ENCODE results near the gene SHC3. TPM values are rescaled to one million over a fixed set of nuclear protein-coding genes. Genes with fewer than 3 reads are reported as not detected.

Gene SHC3
- total RNA-seq, 4 donors from 2014 or later: 0.51 to 3.5 (median 2.5) TPM

DNA sequence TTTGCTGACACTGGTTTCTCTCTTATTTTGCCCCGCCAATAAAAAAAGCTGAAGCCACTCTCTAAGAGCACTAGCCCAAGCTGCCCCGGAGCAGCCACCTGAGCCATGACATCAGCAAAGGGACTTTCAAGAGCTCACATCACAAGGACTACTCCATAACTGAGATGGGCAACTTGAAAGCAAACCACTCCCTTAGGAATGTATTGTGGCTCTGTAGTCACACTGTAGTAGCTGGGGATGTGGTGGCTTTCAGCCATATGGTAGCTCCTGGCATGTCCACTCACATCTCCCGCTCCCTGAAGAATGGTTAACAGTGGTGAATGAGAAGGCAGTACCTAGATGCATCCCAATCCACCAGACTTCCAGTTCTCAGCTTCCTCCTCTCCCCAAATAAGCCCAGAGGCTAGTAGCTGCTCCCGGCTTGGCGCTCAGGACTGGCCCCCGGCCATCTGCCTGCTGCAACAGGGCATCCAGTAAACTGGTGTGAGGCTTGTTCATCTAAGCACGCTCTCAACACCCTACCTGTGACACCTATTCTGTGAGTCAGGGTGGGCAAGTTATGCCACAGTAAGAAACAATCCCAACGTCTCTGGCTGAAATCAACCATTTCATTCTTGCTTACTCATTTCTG lies 123.6 kb downstream of the SHC3 start:
- intact Hi-C loops (cut with DNase I; ENCODE audit: low total_unique reads): no loop called here
- Histone ChIP-seq H3K27me3 (no peaks in the 10 kb centered on the region), H3K9me3 (no peaks in the 10 kb centered on the region), H3K4me3 (no peak overlapping the region), H3K36me3 (no peaks in the 10 kb centered on the region), H3K27ac (no peak overlapping the region), H3K4me1 (no peaks in the 10 kb centered on the region)
- DNase-seq: no peak
- TF ChIP-seq POLR2A (IDR thresholded peaks at IDR 0.05): no peak
- TF ChIP-seq, protein P1, sequence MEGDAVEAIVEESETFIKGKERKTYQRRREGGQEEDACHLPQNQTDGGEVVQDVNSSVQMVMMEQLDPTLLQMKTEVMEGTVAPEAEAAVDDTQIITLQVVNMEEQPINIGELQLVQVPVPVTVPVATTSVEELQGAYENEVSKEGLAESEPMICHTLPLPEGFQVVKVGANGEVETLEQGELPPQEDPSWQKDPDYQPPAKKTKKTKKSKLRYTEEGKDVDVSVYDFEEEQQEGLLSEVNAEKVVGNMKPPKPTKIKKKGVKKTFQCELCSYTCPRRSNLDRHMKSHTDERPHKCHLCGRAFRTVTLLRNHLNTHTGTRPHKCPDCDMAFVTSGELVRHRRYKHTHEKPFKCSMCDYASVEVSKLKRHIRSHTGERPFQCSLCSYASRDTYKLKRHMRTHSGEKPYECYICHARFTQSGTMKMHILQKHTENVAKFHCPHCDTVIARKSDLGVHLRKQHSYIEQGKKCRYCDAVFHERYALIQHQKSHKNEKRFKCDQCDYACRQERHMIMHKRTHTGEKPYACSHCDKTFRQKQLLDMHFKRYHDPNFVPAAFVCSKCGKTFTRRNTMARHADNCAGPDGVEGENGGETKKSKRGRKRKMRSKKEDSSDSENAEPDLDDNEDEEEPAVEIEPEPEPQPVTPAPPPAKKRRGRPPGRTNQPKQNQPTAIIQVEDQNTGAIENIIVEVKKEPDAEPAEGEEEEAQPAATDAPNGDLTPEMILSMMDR (IDR thresholded peaks at IDR 0.05): no peak

- intact Hi-C loops (cut with DNase I; ENCODE audit: low total_unique reads): no loop called here
- Histone ChIP-seq H3K27me3 (no peaks in the 10 kb centered on the region), H3K36me3 (no peaks in the 10 kb centered on the region), H3K27ac (no peak overlapping the region), H3K4me1 (no peaks in the 10 kb centered on the region), H3K9me3 (no peaks in the 10 kb centered on the region), H3K4me3 (no peak overlapping the region)
- DNase-seq: no peak
- TF ChIP-seq, protein P1 (IDR thresholded peaks at IDR 0.05): no peak
- TF ChIP-seq POLR2A (IDR thresholded peaks at IDR 0.05): no peak
Measured at GRCh38 chr9:89053301-89053700, 125.3 kb downstream of the SHC3 start.

DNA sequence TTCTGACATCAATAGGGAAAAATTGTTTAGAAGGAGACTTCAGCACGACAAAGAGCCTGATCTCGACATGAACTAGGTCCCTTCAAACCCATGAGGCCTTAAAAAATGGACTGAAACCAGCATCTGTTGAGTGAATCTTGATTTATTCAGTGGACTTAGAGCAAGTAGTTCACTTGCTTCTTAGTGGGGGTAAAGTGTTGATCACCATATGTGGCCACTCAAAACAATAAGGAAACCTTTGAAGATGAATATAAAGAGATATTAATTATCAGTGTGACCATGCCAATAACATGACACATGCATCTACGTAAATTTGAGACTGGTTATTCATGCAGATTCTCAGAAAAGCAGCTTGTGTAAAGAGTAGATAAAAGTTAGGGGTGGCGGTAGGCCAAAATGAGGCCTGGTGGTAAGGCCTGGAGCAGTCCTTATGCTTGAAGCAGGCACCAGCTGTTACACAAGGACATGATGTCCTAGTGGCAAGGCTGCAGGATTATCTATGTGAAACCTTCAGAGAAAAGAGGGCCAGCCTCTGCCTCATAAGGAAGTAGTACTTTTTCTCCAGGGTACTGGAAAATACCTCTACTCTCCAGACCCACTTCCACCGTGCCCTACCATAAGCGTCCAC lies 126.0 kb downstream of the SHC3 start:
- intact Hi-C loops (cut with DNase I; ENCODE audit: low total_unique reads): no loop called here
- no peaks in the 10 kb centered on the region for H3K4me1 ChIP-seq
- H3K9me3 ChIP-seq: no peaks in the 10 kb centered on the region
- H3K36me3 ChIP-seq: no peaks in the 10 kb centered on the region
- no peak overlapping the region for H3K27ac ChIP-seq
- no peak for TF ChIP-seq POLR2A (IDR thresholded peaks at IDR 0.05)
- TF ChIP-seq, protein P1 (IDR thresholded peaks at IDR 0.05): no peak
- H3K4me3 ChIP-seq: no peak overlapping the region
- H3K27me3 ChIP-seq: no peaks in the 10 kb centered on the region
- no peak for DNase-seq

DNA sequence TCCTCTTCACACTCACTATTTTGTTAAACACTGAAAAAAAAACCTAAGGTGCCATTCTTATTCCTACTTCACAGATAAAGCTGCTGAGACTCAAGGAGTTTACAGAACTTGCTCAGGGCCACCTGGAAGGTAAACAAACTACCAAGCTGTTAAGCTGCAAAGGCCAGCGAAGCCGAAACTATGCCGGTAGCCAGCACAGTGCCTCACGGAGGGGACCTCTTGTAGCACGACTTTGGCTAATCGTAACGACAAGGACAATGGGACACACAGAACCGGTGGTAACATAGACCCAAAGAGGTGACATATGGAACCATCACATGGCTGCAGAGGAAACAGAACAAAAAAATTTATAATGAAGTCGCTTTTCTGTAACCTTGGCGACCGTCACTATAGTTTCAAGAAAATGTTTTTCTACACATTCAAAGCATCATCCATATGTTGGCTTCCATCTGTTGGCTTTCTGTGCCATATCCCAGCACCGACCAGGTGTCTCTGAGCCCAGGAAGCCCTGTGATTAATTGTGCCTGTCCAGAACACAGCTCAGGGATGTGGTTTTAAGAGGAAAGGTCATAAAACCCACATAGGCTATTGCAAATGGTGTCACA lies 127.1 kb downstream of the SHC3 start:
- H3K27me3 ChIP-seq: no peaks in the 10 kb centered on the region
- TF ChIP-seq, protein P1 (IDR thresholded peaks at IDR 0.05): no peak
- no peak for TF ChIP-seq POLR2A (IDR thresholded peaks at IDR 0.05)
- intact Hi-C loops (cut with DNase I; ENCODE audit: low total_unique reads): no loop called here
- H3K4me3 ChIP-seq: no peak overlapping the region
- H3K36me3 ChIP-seq: no peaks in the 10 kb centered on the region
- no peaks in the 10 kb centered on the region for H3K9me3 ChIP-seq
- no peak for DNase-seq
- no peaks in the 10 kb centered on the region for H3K4me1 ChIP-seq
- no peak overlapping the region for H3K27ac ChIP-seq

- Histone ChIP-seq H3K9me3 (no peaks in the 10 kb centered on the region), H3K36me3 (no peaks in the 10 kb centered on the region), H3K27me3 (no peaks in the 10 kb centered on the region), H3K27ac (no peak overlapping the region), H3K4me3 (no peak overlapping the region), H3K4me1 (no peaks in the 10 kb centered on the region)
- DNase-seq: no peak
- intact Hi-C loops (cut with DNase I; ENCODE audit: low total_unique reads): no loop called here
- TF ChIP-seq, protein P1 (IDR thresholded peaks at IDR 0.05): no peak
Measured at GRCh38 chr9:89049646-89050045, 129.0 kb downstream of the SHC3 start.
